Activated T-cell treated with anti-CD3 and anti-CD28 coated beads, Interleukin-2, amount 50 U/mL, for 4 hours (primary cell): ENCODE data around the gene FCER1G. TPM values are rescaled to one million over a fixed set of nuclear protein-coding genes. Genes with fewer than 3 reads are reported as not detected.

ENCODE experiments used
- ATAC-seq, 2 donors: fragments of 200-7000 bp; cut with Tn5 transposase; one replicate each; pipeline ENCODE4 v1.10.0; 2021
- DNase-seq: peaks from one replicate; pipeline ENCODE4 v3.0.0-alpha.2; 2020
- H3K27me3 Mint-ChIP-seq: one replicate; pipeline ENCODE4 v1.8.0; 2021; ENCODE audit warnings: low read depth, mixed read lengths
- H3K36me3 Mint-ChIP-seq: one replicate; pipeline ENCODE4 v1.8.0; 2022; ENCODE audit warnings: mixed read lengths; ENCODE audit not compliant: insufficient read depth
- H3K4me1 Mint-ChIP-seq: one replicate; pipeline ENCODE4 v1.8.0; 2021; ENCODE audit warnings: low read depth, mixed read lengths
- H3K4me3 Mint-ChIP-seq: one replicate; pipeline ENCODE4 v1.8.0; 2021; ENCODE audit warnings: mild to moderate bottlenecking, moderate library complexity, mixed read lengths
- H3K9me3 Mint-ChIP-seq: one replicate; pipeline ENCODE4 v1.8.0; 2021; ENCODE audit warnings: mixed read lengths
- total RNA-seq, 3 donors: library from RNA; stranded (reverse); gene quantifications; one replicate each; pipeline ENCODE4 v1.2.1, GENCODE V29; 2021

The FCER1G gene
- total RNA-seq, 3 donors from 2014 or later, result 0.83 to 1.4 TPM; not detected in 1

DNA sequence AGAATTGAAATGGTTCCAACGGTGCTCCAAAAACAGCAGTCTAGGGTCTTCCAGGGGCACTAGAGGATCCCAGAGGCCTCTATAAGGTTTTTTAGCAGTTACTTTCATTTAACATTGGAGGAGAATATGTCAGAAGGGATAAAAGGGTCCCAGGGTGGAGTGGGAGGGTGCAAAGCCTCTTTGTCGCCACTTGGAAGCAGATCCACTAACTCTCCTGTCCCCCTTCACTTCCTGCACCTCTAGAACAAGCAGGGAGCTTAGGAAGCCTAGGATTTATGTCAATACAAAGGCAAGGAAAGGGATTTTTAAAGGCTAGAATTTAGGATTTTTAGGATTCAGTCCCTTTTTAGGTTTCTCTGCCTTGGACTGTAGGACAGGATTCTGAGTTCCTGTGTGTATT is 51.7 kb downstream of the FCER1G start:
- H3K4me1 Mint-ChIP-seq, result peaks cover 2% of the 10 kb centered on the region
- peaks cover 22% of the 10 kb centered on the region for H3K27me3 Mint-ChIP-seq
- DNase-seq (no peak), ATAC-seq (no peak)
- no peaks in the 10 kb centered on the region for H3K9me3 Mint-ChIP-seq
- H3K4me3 Mint-ChIP-seq, result no peak overlapping the region
- no peaks in the 10 kb centered on the region for H3K36me3 Mint-ChIP-seq

DNA sequence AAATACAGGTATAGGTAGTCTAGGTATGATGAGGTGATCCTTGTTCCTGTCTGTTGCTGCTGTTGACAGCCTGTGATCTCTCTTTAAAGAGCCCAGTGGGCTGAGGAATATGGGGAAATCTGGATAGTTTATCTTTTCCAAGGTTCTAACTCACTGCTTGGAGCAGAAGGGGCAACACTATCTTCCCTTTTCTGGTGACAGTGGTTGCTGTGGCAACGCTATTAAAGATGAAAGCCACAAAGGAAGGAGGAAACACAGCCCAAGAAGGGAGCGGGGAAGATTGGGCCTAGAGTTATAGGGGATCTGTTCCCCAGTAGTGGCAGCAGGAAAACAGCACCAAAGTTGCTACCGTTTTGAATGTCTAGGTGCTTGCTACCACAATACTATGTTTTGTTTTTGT is 52.2 kb downstream of the FCER1G start:
- DNase-seq (no peak), ATAC-seq (no peak)
- peaks cover 2% of the 10 kb centered on the region for H3K4me1 Mint-ChIP-seq
- no peak overlapping the region for H3K4me3 Mint-ChIP-seq
- H3K36me3 Mint-ChIP-seq, result no peaks in the 10 kb centered on the region
- H3K9me3 Mint-ChIP-seq, result no peaks in the 10 kb centered on the region
- peaks cover 23% of the 10 kb centered on the region for H3K27me3 Mint-ChIP-seq

Other genes with a start within 250 kb of the FCER1G start
- gene F11R, start 194.1 kb upstream of the FCER1G start, total RNA-seq, result 1 to 10 TPM; 3.9 to 7.6 (median 7.3) TPM
- gene TSTD1, start 176.3 kb upstream of the FCER1G start, total RNA-seq, result 10 to 100 TPM; 20.3 to 67.2 (median 25.6) TPM
- 10 to 100 TPM; 44.3 to 53.0 (median 44.9) TPM for gene USF1, start 169.3 kb upstream of the FCER1G start, total RNA-seq
- gene ARHGAP30, start 145.4 kb upstream of the FCER1G start, total RNA-seq, result 100 to 1,000 TPM; 103 to 128 (median 106) TPM
- under 1 TPM in 1 of 3 donors, not detected in 2; 0.08 TPM for gene NECTIN4, start 125.7 kb upstream of the FCER1G start, total RNA-seq
- under 1 TPM in 1 of 3 donors, not detected in 2; 0.43 TPM for gene KLHDC9, start 116.9 kb upstream of the FCER1G start, total RNA-seq
- 100 to 1,000 TPM; 231 to 238 (median 235) TPM for gene PFDN2, start 97.3 kb upstream of the FCER1G start, total RNA-seq
- 10 to 100 TPM; 41.4 to 51.8 (median 42.2) TPM for gene NIT1, start 97.2 kb upstream of the FCER1G start, total RNA-seq
- gene DEDD, start 82.6 kb upstream of the FCER1G start, total RNA-seq, result 10 to 100 TPM; 50.7 to 56.7 (median 51.2) TPM
- gene UFC1, start 61.3 kb upstream of the FCER1G start, total RNA-seq, result 10 to 100 TPM; 87.5 to 98.8 (median 92.8) TPM
- 10 to 100 TPM; 25.0 to 28.3 (median 27.4) TPM for gene USP21, start 55.8 kb upstream of the FCER1G start, total RNA-seq
- 10 to 100 TPM; 10.0 to 13.8 (median 12.8) TPM for gene PPOX, start 48.9 kb upstream of the FCER1G start, total RNA-seq
- gene B4GALT3, start 37.8 kb upstream of the FCER1G start, total RNA-seq, result 10 to 100 TPM; 73.9 to 76.3 (median 75.9) TPM
- gene ADAMTS4, start 16.2 kb upstream of the FCER1G start, total RNA-seq, result 1 to 10 TPM in 1 of 3 donors, under 1 TPM in 2; 0.34 to 1.1 (median 0.63) TPM
- 10 to 100 TPM; 70.7 to 80.5 (median 73.2) TPM for gene NDUFS2, start 12.9 kb upstream of the FCER1G start, total RNA-seq
- 1 to 10 TPM; 1.1 to 2.0 (median 2.0) TPM for gene APOA2, start 8.3 kb downstream of the FCER1G start, total RNA-seq
- gene TOMM40L, start 10.8 kb downstream of the FCER1G start, total RNA-seq, result 10 to 100 TPM; 23.8 to 29.8 (median 25.5) TPM
- under 1 TPM in 1 of 3 donors, not detected in 2; 0.46 TPM for gene NR1I3, start 22.9 kb downstream of the FCER1G start, total RNA-seq
- gene PCP4L1, start 43.5 kb downstream of the FCER1G start, total RNA-seq, result not detected
- gene MPZ, start 94.7 kb downstream of the FCER1G start, total RNA-seq, result 1 to 10 TPM in 2 of 3 donors, under 1 TPM in 1; 0.83 to 2.0 (median 1.1) TPM
- gene SDHC, start 99.1 kb downstream of the FCER1G start, total RNA-seq, result 100 to 1,000 TPM; 179 to 202 (median 186) TPM
- not detected for gene CFAP126, start 152.6 kb downstream of the FCER1G start, total RNA-seq